Stimulated activated CD8-positive, alpha-beta memory T cell treated with anti-CD3 and anti-CD28 coated beads, Interleukin-2, amount 100 ng/mL, for 48 hours (primary cell): Measurements from ENCODE around the gene CHTF18.
"Not testable (repeated sequence)": the region's sequence is repeated elsewhere in the genome, so short reads cannot be mapped to it uniquely, and the experiment has no call there.

ENCODE experiments used
- DNase-seq, 2 donors: peaks; one replicate each; pipeline ENCODE4 v3.0.0-alpha.2; 2020; ENCODE audit warnings: low read depth in 2 of 2

The CHTF18 gene

GRCh38 chr16:830107-830870 lies 41.9 kb downstream of the CHTF18 start:
- no peak for DNase-seq

GRCh38 chr16:830871-831570 lies 42.6 kb downstream of the CHTF18 start:
- DNase-seq: no peak

GRCh38 chr16:831571-832413 lies 43.4 kb downstream of the CHTF18 start:
- DNase-seq: no peak

DNA sequence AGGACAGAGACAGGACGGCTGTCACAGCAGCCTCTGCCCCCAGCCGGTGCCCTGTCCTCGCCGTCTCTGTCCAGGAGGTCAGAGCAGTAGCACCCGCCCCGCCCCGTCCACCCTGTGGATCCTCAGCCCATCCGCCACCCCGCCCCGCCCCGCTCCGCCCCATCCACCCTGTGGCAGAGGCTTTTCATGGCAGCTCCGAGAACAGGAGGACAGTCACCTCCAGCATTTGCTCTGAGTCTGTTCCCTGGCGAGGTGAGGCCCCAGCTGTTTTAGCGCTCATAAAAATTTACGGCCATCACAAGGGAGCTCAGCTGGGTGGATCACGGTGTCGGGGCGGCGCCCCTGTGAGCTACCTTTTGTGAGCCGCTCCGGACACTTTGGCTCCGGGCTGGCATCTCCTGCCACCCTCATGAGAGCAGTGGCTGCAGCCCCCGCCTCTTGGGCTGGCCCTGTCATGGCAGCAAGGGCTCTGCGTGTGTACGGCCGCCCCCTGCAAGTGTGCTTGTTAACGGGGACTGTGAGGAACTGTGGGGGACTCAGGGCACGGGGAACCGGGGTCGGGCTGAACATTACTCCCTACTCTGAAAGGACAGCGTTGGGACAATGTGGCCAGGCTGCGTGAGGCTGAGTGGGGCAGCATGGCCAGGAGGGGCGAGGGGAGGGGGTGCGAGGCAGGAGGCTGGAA lies 44.4 kb downstream of the CHTF18 start:
- no peak for DNase-seq

DNA sequence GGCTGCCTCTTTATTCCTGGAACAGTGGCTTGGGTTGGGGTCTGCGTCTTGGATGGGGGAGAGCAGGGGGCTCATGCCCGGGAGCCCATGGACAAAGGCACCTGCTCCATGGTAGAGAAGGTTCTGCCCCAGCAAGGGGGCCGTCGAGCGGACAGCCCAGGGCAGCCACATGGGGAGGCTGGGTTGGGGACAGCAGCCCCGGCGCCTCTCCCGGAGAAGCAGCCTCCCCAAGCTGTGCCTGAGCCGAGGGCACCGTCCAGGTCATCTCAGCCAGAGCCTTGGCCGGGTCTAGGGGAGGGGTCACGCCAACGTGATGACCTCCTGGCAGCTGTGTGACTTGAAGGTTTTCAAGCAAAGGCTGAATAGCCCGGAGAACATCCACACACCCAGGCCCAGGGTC lies 45.0 kb downstream of the CHTF18 start:
- DNase-seq: no peak

DNA sequence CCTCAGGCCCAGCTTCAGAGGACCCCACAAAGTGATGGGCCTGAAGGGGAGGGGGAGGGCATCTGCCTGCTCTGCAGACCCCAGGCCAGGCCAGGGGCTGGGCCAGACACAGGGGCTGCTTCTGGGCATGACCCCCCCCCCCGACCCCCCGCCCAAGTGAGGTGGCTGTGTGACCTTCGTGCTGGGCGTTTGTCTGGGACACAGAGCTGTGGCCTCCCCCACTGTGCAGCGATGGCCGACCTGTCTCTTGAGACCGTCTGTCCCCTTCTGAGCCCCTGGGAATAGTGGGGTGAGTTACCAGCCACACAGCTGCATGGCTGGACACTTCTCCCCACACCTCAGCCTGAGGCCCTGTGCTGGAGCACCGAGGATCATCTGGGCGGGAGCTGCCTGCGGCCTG lies 47.0 kb downstream of the CHTF18 start:
- no peak for DNase-seq

- no peak for DNase-seq
These were observed 47.8 kb downstream of the CHTF18 start for GRCh38 chr16:836221-836620.

DNA sequence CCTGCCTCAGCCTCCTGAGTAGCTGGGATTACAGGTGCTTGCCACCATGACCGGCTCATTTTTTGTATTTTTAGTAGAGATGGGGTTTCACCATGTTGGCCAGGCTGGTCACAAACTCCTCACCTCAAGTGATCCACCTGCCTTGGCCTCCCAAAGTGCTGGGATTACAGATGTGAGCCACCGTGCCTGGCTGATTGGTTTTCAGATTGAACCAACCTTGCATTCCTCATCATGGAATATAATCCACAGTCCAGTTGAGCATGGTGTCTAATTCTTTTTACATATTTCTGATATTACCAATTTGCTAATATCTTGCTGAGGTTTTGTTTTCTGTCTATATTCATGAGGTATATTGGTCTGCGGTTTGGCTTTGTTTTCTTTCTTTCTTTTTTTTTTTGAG lies 48.4 kb downstream of the CHTF18 start:
- DNase-seq: not testable (repeated sequence)

DNA sequence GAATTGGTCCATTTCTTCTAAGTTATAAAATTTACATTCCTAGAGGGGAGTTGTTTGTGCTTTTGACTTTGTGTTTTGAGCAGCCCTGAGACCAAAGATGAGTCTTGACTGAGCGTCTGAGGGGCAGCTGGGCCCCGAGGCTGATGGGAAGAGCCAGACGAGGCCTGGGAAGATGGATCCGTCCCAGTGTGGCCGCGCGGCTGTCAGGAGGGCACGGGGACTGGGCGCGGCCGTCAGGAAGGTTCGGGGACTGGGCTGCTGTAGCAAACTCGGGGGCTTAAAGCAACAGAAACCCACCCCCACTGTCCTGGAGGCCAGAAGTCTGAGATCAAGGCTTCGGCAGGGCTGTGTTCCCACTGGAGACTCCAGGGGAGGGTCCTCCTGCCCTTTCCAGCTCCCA lies 50.3 kb downstream of the CHTF18 start:
- no peak for DNase-seq

DNA sequence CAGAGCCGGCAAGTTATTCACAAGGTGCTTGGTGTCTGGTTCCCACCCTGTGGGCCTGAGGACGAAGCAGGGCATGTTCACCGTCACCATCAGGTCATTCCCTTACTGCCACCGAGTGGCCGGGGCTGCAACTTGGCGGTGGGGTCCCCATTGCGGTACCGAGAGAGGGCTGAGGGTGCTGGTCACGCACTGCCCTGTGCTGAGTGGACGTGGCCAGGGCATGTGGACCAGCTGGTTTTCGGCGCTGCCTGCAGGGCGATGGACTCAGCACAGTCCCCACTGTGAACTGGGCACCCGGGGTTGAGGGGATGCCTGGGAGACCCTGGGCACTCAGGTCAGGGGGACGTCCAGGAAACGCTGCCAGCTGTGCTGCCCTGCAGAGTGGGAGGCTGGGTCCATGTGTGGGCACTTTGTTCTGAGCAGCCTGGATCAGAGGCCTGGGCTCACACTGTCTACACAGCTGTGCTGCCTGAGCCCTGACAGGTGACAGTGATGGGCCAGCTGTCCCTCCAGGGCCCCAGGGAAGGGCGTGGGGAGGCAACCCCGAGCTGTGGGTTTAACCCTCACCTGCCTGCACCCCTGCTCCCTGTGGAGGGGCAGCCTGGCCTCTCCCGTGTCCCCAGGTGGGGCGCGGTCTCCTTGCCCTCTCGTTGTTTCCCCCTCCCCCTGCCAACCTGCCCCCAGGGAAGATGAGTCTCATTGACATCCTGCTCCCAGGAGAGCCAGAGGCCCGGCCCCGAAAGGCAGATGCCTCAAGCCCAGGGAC lies 51.4 kb downstream of the CHTF18 start:
- no peak for DNase-seq

- no peak for DNase-seq
These were observed 52.4 kb downstream of the CHTF18 start for GRCh38 chr16:840561-841454.

GRCh38 chr16:841455-842060 lies 53.1 kb downstream of the CHTF18 start:
- DNase-seq: no peak

- DNase-seq: no peak
These were observed 53.6 kb downstream of the CHTF18 start for GRCh38 chr16:842061-842476.

DNA sequence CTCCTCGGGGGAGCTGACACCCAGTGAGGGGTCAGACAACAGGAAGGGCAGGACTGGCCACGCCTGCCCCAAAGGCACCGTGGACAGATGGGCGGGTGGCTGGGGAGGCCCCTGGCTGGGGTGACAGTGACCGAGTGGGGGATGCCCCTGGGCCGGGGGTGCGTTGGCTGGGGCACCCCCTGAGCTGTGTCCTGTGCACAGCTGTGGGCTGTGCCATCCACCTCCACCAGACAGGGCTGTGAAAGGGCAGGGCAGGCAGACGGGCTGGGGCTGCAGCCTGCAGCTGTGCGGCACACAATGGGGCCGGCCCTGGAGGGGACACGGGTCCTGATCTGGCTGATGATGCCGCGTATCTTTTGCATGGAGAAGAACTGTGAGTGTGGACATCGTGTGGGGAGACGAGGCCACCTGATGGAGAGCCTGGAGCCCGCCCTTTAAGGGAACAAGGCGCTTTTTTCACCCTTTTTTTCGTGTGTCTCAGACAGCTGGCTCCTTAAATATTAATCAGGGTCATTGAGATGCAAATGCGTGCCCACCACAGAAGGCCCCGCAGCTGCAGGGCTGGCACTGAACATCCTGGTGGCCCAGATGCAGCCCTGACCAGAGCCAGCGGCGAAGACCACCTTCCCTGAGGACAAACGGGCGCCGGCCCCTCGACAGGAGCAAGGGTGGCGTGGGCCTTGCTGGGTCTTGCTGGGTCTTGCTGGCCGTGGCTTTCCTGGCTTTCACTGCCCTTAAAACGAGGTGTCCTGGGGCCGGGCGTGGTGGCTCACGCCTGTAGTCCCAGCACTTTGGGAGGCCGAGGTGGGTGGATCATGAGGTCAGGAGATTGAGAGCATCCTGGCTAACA lies 54.5 kb downstream of the CHTF18 start:
- DNase-seq: no peak

- DNase-seq: no peak
These were observed 55.4 kb downstream of the CHTF18 start for GRCh38 chr16:843771-844170.

DNA sequence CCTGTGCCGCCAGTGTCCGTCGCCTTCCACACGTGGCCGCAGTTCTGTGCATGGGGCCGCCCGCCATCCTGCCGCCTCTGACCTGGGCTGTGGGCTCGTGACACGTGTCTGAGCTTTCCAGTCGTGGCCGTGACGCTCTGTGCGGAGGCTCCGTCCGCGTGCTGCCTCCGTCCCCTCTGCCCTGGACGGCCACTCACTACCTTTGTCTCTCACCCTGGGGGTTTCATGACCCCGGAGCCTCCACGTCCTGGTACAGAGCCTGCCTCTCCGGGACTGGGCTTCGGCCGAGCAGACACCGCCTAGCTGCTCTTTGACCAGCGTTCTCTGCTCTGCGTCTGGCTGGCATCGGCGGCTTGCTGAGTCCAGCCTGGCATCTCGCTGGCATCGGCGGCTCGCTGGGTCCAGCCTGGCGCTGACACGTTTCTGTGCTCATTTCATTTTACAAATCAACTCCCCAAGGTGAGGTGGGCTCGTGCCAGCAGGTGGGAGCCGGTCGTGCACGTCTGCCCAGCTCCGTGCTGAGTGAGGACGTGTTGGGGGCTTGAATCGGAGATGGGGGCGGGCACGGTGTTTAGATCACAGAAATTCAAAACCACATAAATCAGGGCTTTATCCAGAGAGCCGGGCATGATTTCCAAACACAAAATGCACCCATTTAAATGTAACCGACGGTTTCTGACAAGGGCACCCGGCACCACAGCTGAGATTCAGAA lies 56.4 kb downstream of the CHTF18 start:
- no peak for DNase-seq

- DNase-seq: no peak
These were observed 56.9 kb downstream of the CHTF18 start for GRCh38 chr16:845351-845745.

GRCh38 chr16:847151-847550 lies 58.7 kb downstream of the CHTF18 start:
- DNase-seq: no peak
